T-cell (primary cell): ENCODE results near the gene SCNN1G. TPM values are rescaled to one million over a fixed set of nuclear protein-coding genes. Genes with fewer than 3 reads are reported as not detected.
"Not testable (repeated sequence)": the region's sequence is repeated elsewhere in the genome, so short reads cannot be mapped to it uniquely, and the experiment has no call there.

Experiments
- ATAC-seq, 4 experiments: fragments of 200-7000 bp in 3 of 4; fragments of 150-1000 bp in 1 of 4; cut with Tn5 transposase; replicated peaks in 1 of 4; 1 replicate in 3 of 4; 2 replicates in 1 of 4; pipeline ENCODE4 v1.10.0; 2021; ENCODE audit warnings: moderate library complexity in 3 of 4, mild to moderate bottlenecking in 2 of 4, moderate number of reproducible peaks in 1 of 4
- CTCF ChIA-PET, 2 donors: fragments of 300-600 bp; sonication (Branson Sonifier 250); formaldehyde crosslinking; loops; one replicate each; lab custom pipeline; 2022; ENCODE audit warnings: antibody characterized with exemption in 2 of 2; lab: Charles Lee
- POLR2A ChIA-PET, 2 donors: fragments of 300-600 bp; sonication (Branson Sonifier 250); formaldehyde crosslinking; loops; one replicate each; lab custom pipeline; 2022; ENCODE audit warnings: antibody characterized with exemption in 2 of 2; lab: Charles Lee
- DNase-seq, 35 experiments: peaks; one replicate each; pipeline versions ENCODE4 v3.0.0 to v3.0.0-alpha.2; 2013 to 2023
- H3K27ac ChIP-seq: one replicate; pipeline ENCODE4 v1.5.1; 2013; ENCODE audit warnings: low read length
- H3K27me3 ChIP-seq, 2 experiments: replicated peaks in 1 of 2; 1 replicate in 1 of 2; 2 replicates in 1 of 2; pipeline versions ENCODE4 v1.6.1 to v1.7.0; 2013; ENCODE audit warnings: low read length in 1 of 2, mixed read lengths in 1 of 2; ENCODE audit not compliant: control insufficient read depth in 2 of 2, insufficient read depth in 2 of 2; ENCODE audit errors: extremely low read depth in 1 of 2
- H3K36me3 ChIP-seq, 2 donors: 1 replicate in 1 of 2; 2 replicates in 1 of 2; pipeline versions ENCODE4 v1.6.1 to v1.7.0; 2013; ENCODE audit warnings: low read length in 1 of 2; ENCODE audit not compliant: control insufficient read depth in 2 of 2, insufficient read depth in 1 of 2; ENCODE audit errors: extremely low read depth in 1 of 2
- H3K4me1 ChIP-seq, 2 experiments: 1 replicate in 1 of 2; 2 replicates in 1 of 2; pipeline versions ENCODE4 v1.6.1 to v1.7.0; 2013; ENCODE audit warnings: low read length in 2 of 2, mixed read lengths in 1 of 2; ENCODE audit not compliant: insufficient read depth in 2 of 2, control insufficient read depth in 1 of 2; ENCODE audit errors: extremely low read depth in 1 of 2
- H3K4me3 ChIP-seq, 2 donors: 1 replicate in 1 of 2; 2 replicates in 1 of 2; pipeline versions ENCODE4 v1.5.1 to v1.7.0; 2013; ENCODE audit warnings: mild to moderate bottlenecking in 2 of 2, low read length in 1 of 2, moderate library complexity in 1 of 2; ENCODE audit not compliant: control insufficient read depth in 1 of 2; ENCODE audit errors: extremely low read depth in 1 of 2
- H3K9me3 ChIP-seq: 2 replicates; pipeline ENCODE4 v1.7.0; 2013
- H3K27ac Mint-ChIP-seq, 2 donors: one replicate each; pipeline ENCODE4 v1.8.0; 2020 to 2021; ENCODE audit warnings: mild to moderate bottlenecking in 2 of 2, mixed read lengths in 2 of 2
- H3K27me3 Mint-ChIP-seq, 2 donors: one replicate each; pipeline ENCODE4 v1.8.0; 2021 to 2022; ENCODE audit warnings: mixed read lengths in 2 of 2
- H3K36me3 Mint-ChIP-seq: one replicate; pipeline ENCODE4 v1.8.0; 2021; ENCODE audit warnings: mixed read lengths
- H3K4me1 Mint-ChIP-seq, 3 donors: one replicate each; pipeline ENCODE4 v1.8.0; 2020 to 2022; ENCODE audit warnings: mixed read lengths in 3 of 3, mild to moderate bottlenecking in 1 of 3
- H3K4me3 Mint-ChIP-seq, 3 donors: one replicate each; pipeline ENCODE4 v1.8.0; 2020 to 2022; ENCODE audit warnings: mild to moderate bottlenecking in 3 of 3, mixed read lengths in 3 of 3, moderate library complexity in 3 of 3
- H3K9me3 Mint-ChIP-seq, 3 donors: one replicate each; pipeline ENCODE4 v1.8.0; 2020 to 2022; ENCODE audit warnings: mixed read lengths in 3 of 3
- WGBS: methylation state at CpG from one replicate; pipeline ENCODE4 v1.1.5; 2013; ENCODE audit warnings: missing lambda C conversion rate; ENCODE audit not compliant: insufficient coverage; 5-methylcytosine and 5-hydroxymethylcytosine counted together
- total RNA-seq, 35 experiments: library from RNA in 6 of 35; stranded (reverse) in 6 of 35; fragments of 120-200 nt in 1 of 35; gene quantifications; one replicate each; pipeline versions ENCODE4 v1.2.1 to v1.2.4 and lab custom pipeline; 2013 to 2026

The SCNN1G gene
- total RNA-seq, 5 donors from 2014 or later (not counting 1 experiment from before 2014, with no cell fraction given), result not detected

DNA sequence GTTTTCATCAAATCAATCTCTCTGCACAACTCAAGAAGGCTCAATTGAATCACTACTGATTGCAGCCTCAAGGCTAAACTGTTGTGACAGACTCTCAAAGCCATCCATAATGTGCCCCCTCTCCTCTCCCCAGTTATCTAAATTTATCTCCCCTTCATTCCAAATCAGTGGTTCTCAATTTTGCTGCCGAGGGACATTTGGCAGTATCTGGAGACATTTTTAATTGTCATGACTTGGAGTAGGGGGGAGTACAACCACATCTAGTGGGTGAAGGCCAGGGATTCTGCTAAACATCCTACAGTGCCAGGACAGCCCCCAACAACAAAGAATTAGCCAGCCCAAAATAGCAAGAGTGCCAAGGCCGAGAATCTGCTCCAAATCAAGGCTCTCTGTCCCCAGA lies 42.4 kb upstream of the SCNN1G start:
- peaks cover 20% of the 10 kb centered on the region for H3K36me3 Mint-ChIP-seq
- no peaks in the 10 kb centered on the region for H3K36me3 ChIP-seq
- POLR2A ChIA-PET, result no interaction called here
- DNase-seq (no peak), ATAC-seq (no peak)
- H3K9me3 ChIP-seq, result no peaks in the 10 kb centered on the region
- no peak overlapping the region for H3K27ac ChIP-seq
- no peaks in the 10 kb centered on the region for H3K4me1 ChIP-seq
- CTCF ChIA-PET, result no interaction called here
- H3K27me3 Mint-ChIP-seq, result no peaks in the 10 kb centered on the region
- WGBS, result 100% methylated on average over 1 of the region's 2 CpGs
- H3K27ac Mint-ChIP-seq, result no peak overlapping the region
- no peaks in the 10 kb centered on the region for H3K27me3 ChIP-seq
- H3K9me3 Mint-ChIP-seq, result peaks cover 4 to 23% (median 8%) of the 10 kb centered on the region in 3 donors
- peaks cover 4 to 5% (median 4%) of the 10 kb centered on the region in 3 donors for H3K4me1 Mint-ChIP-seq
- H3K4me3 Mint-ChIP-seq, result no peak overlapping the region
- no peak overlapping the region for H3K4me3 ChIP-seq

DNA sequence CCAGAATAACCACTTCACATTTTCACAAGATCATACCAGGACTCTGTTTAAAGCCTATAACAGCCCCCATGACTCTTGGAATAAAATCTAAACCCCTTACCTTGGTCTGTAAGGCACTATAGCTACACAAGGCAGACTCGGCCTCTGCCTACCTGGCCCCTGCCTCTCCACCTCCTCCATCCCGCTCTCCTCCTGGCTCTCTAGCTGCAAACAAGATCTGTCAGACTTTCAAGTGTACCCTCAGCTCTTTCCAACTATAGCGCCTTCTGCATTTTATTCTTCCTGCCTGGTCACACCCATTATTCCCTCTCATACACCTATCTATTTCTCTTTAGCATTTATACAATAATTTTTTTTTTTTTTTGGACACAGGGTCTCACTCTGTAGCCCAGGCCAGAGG lies 41.5 kb upstream of the SCNN1G start:
- Mint-ChIP-seq H3K4me3 (no peak overlapping the region), H3K27ac (no peak overlapping the region), H3K4me1 (peaks cover 7 to 10% (median 7%) of the 10 kb centered on the region in 3 donors), H3K27me3 (no peaks in the 10 kb centered on the region), H3K36me3 (peaks cover 15% of the 10 kb centered on the region), H3K9me3 (peaks cover 4 to 19% (median 8%) of the 10 kb centered on the region in 3 donors)
- Histone ChIP-seq H3K9me3 (no peaks in the 10 kb centered on the region), H3K4me3 (no peak overlapping the region), H3K4me1 (no peaks in the 10 kb centered on the region), H3K36me3 (no peaks in the 10 kb centered on the region), H3K27ac (no peak overlapping the region), H3K27me3 (no peaks in the 10 kb centered on the region)
- 95% methylated on average over 3 of the region's 3 CpGs for WGBS
- ChIA-PET POLR2A (no interaction called here), CTCF (no interaction called here)
- DNase-seq (no peak), ATAC-seq (no peak)

DNA sequence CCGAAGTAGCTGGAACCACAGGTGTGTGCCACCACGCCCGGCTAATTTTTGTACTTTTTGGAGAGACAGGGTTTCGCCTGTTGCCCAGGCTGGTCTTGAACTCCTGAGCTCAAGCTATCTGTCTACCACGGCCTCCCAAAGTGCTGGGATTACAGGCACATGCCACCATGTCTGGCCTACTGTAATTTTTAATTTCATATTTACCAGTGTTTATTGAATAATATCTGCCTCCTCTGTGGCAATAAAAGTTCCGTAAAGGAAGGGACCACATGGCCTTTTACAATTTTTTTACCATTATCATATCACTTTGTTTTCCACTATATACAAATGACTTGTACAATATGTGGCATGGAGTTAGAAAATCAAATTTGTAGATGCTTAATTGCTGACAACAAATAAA lies 41.0 kb upstream of the SCNN1G start:
- Histone ChIP-seq H3K36me3 (no peaks in the 10 kb centered on the region), H3K9me3 (no peaks in the 10 kb centered on the region), H3K4me1 (no peaks in the 10 kb centered on the region), H3K4me3 (no peak overlapping the region), H3K27me3 (no peaks in the 10 kb centered on the region), H3K27ac (no peak overlapping the region)
- Mint-ChIP-seq H3K36me3 (peaks cover 13% of the 10 kb centered on the region), H3K27me3 (no peaks in the 10 kb centered on the region), H3K4me1 (peaks cover 7 to 10% (median 7%) of the 10 kb centered on the region in 3 donors), H3K9me3 (peaks cover 4 to 18% (median 8%) of the 10 kb centered on the region in 3 donors), H3K27ac (no peak overlapping the region), H3K4me3 (no peak overlapping the region)
- DNase-seq, result no peak
- ChIA-PET CTCF (no interaction called here), POLR2A (no interaction called here)
- ATAC-seq, result no peak
- 92% methylated on average over 4 of the region's 6 CpGs for WGBS

GRCh38 chr16:23141959-23142740 lies 40.4 kb upstream of the SCNN1G start:
- peaks cover 4 to 15% (median 7%) of the 10 kb centered on the region in 3 donors for H3K9me3 Mint-ChIP-seq
- no peak for DNase-seq
- no peak overlapping the region for H3K4me3 Mint-ChIP-seq
- H3K27me3 Mint-ChIP-seq, result no peaks in the 10 kb centered on the region
- H3K4me1 ChIP-seq, result no peaks in the 10 kb centered on the region
- 97% methylated on average over 5 of the region's 7 CpGs for WGBS
- no peak overlapping the region for H3K4me3 ChIP-seq
- ChIA-PET CTCF (no interaction called here), POLR2A (no interaction called here)
- H3K27ac ChIP-seq, result no peak overlapping the region
- no peaks in the 10 kb centered on the region for H3K36me3 ChIP-seq
- no peak for ATAC-seq
- no peaks in the 10 kb centered on the region for H3K27me3 ChIP-seq
- no peak overlapping the region for H3K27ac Mint-ChIP-seq
- H3K4me1 Mint-ChIP-seq, result peaks cover 7 to 10% (median 7%) of the 10 kb centered on the region in 3 donors
- H3K9me3 ChIP-seq, result no peaks in the 10 kb centered on the region
- peaks cover 11% of the 10 kb centered on the region for H3K36me3 Mint-ChIP-seq

- Mint-ChIP-seq H3K27me3 (no peaks in the 10 kb centered on the region), H3K36me3 (peaks cover 5% of the 10 kb centered on the region), H3K4me3 (no peak overlapping the region), H3K27ac (no peak overlapping the region), H3K9me3 (peaks cover 0 to 5% (median 3%) of the 10 kb centered on the region in 3 donors), H3K4me1 (peaks cover 14 to 16% (median 15%) of the 10 kb centered on the region in 3 donors)
- Histone ChIP-seq H3K27me3 (no peaks in the 10 kb centered on the region), H3K36me3 (no peaks in the 10 kb centered on the region), H3K4me3 (no peak overlapping the region), H3K4me1 (peaks cover 0 to 4% of the 10 kb centered on the region in 2 experiments), H3K9me3 (no peaks in the 10 kb centered on the region), H3K27ac (no peak overlapping the region)
- no peak for ATAC-seq
- ChIA-PET POLR2A (interaction anchor here in 1 of 2 donors (0.7 kb wide), 1 partner anchor 455 kb away, joined by 4 read pairs; no protein-coding TSS in a partner anchor), CTCF (interaction anchor here in 1 of 2 donors (0.7 kb wide), 1 partner anchor 1527 kb away, joined by 8 read pairs; no protein-coding TSS in a partner anchor)
- WGBS, result no CpG with 5 or more reads among the region's 3 CpGs
- no peak for DNase-seq
Measured at GRCh38 chr16:23143391-23143790, 39.2 kb upstream of the SCNN1G start.

- H3K27ac Mint-ChIP-seq, POLR2A ChIA-PET: not testable (repeated sequence)
- WGBS, result 94% methylated on average over 3 of the region's 9 CpGs
Measured at GRCh38 chr16:23144393-23144792, 38.2 kb upstream of the SCNN1G start.

More at GRCh38 chr16:23144393-23144792, 38.2 kb upstream of the SCNN1G start:
- CTCF ChIA-PET, H3K27me3 ChIP-seq, H3K27ac ChIP-seq, H3K9me3 ChIP-seq, H3K4me3 Mint-ChIP-seq, H3K36me3 ChIP-seq, H3K4me3 ChIP-seq, H3K4me1 ChIP-seq, ATAC-seq, H3K9me3 Mint-ChIP-seq, H3K27me3 Mint-ChIP-seq, DNase-seq, H3K36me3 Mint-ChIP-seq: not testable (repeated sequence)
- H3K4me1 Mint-ChIP-seq, result peaks cover 14 to 17% (median 16%) of the 10 kb centered on the region in 3 donors
